NB4 (cell line): ENCODE results near the gene NRP1.

Experiments
- DNase-seq: peaks from one replicate; pipeline ENCODE4 v3.0.0; 2010; ENCODE audit warnings: low read depth
- H3K4me3 ChIP-seq: one replicate; pipeline ENCODE4 v1.5.1; 2011; ENCODE audit warnings: mild to moderate bottlenecking, low read depth, low read length, moderate library complexity
- MYC ChIP-seq: IDR thresholded peaks from 2 replicates; pipeline ENCODE4 v1.6.1; 2011; ENCODE audit warnings: low read depth, low read length
- POLR2A ChIP-seq: IDR thresholded peaks from 2 replicates; pipeline ENCODE4 v1.6.1; 2011; ENCODE audit warnings: mild to moderate bottlenecking; ENCODE audit not compliant: insufficient read length; ENCODE audit errors: extremely low read depth
- TF ChIP-seq, protein P1 (sequence below): IDR thresholded peaks from 2 replicates; pipeline ENCODE4 v1.6.1; 2011; ENCODE audit warnings: low read depth, low read length
- TF ChIP-seq, protein P2 (sequence below): IDR thresholded peaks from one replicate; pipeline ENCODE4 v1.5.1; 2012; ENCODE audit warnings: low read depth, low read length

NRP1 gene

DNA sequence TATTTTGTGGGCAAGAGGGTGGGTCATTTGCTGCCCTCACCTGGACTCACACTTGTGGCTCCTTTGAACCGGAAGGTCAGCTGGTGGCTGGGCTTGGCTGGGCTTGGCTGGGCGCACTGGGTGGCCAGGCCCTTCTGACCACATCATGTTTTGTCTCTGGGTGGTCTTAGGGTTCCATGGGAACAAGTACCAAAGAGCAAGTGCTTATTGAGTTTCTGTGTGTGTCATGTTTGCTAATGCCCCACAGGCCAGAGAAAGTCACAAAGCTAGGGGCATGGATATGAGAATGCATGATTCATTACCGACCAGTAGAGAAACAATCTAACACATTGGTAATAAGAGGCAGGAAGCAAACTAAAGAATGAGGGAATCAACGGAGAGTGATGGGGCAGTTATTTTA is 33.6 kb upstream of the NRP1 start:
- DNase-seq = no peak
- TF ChIP-seq, protein P1, sequence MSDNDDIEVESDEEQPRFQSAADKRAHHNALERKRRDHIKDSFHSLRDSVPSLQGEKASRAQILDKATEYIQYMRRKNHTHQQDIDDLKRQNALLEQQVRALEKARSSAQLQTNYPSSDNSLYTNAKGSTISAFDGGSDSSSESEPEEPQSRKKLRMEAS = no peak
- TF ChIP-seq, protein P2, sequence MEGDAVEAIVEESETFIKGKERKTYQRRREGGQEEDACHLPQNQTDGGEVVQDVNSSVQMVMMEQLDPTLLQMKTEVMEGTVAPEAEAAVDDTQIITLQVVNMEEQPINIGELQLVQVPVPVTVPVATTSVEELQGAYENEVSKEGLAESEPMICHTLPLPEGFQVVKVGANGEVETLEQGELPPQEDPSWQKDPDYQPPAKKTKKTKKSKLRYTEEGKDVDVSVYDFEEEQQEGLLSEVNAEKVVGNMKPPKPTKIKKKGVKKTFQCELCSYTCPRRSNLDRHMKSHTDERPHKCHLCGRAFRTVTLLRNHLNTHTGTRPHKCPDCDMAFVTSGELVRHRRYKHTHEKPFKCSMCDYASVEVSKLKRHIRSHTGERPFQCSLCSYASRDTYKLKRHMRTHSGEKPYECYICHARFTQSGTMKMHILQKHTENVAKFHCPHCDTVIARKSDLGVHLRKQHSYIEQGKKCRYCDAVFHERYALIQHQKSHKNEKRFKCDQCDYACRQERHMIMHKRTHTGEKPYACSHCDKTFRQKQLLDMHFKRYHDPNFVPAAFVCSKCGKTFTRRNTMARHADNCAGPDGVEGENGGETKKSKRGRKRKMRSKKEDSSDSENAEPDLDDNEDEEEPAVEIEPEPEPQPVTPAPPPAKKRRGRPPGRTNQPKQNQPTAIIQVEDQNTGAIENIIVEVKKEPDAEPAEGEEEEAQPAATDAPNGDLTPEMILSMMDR = no peak
- no peak for TF ChIP-seq POLR2A
- TF ChIP-seq MYC = no peak
- no peak overlapping the region for H3K4me3 ChIP-seq

DNA sequence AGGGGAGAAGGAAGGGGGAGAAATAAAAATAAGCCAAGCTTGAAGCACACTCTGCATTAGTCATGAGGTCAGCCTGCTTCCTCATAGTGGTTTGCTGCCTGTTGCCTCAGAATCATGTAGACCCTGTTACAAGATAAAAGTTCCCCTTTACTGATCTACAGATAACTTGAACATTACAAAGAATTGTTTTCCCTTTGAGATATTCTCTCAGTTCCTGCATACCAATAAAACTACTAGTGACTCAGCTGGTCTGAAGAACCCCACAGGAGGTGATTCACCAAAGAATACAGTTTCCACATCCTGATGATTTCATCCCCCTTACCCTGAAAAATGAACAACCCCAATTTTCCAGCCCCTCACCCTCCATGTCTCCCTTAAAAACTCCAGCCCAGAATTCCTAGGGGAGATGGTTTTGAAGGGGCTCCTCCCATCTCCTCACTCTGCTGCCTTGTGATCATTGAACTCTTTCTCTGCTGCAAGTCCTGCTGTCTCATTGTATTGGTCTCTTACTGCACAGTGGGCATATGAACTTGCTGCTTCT is 31.5 kb upstream of the NRP1 start:
- no peak overlapping the region for H3K4me3 ChIP-seq
- peak; percentile 90 for DNase-seq
- TF ChIP-seq MYC = 0 out of 2 replicates have a peak, but pooled peaks have one; percentile 25
- TF ChIP-seq, protein P2 = no peak
- TF ChIP-seq POLR2A = no peak
- TF ChIP-seq, protein P1 = 0 out of 2 replicates have a peak, but pooled peaks have one; percentile 28

DNA sequence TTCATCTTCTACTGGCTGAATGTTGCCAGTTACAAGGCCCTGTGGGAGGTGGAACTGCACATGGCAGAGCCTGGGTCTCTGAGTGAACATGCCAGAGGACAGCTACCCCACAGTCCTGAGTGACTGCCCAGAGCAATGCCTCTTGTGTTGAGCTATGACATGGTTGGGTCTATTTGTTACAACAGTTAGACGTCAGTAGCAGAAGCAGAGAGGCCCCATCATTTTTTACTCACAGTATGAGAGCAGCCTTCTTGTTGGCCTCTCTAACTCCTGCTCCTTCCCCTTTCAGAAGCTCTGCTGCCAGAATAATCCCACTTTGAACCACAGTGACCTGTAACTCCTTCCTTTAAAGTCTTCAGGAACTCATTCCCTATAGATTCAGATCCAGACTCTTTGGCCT is 30.8 kb upstream of the NRP1 start:
- TF ChIP-seq, protein P1 = no peak
- TF ChIP-seq, protein P2 = no peak
- TF ChIP-seq POLR2A (no peak), MYC (no peak)
- DNase-seq = peak; percentile 42
- H3K4me3 ChIP-seq = no peak overlapping the region

DNA sequence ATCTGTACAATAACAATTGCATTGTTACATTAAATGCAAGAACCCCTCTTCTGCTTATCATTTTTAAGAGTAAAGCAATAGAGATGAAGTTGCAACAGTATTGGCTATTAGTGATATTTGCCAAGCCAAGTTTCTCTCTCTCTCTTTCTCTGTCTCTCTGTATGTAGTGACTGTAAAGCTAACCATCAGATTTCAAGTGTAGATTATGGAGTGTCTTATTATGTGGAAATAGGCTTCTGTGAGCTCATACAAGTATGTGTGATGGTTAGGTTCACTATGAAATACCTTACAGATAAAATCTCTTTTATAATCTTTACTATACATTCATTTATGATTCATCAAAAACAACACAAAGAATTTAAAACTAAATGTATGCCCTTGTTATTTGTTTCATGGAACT is 28.6 kb upstream of the NRP1 start:
- TF ChIP-seq MYC (no peak), POLR2A (no peak)
- TF ChIP-seq, protein P2 = no peak
- TF ChIP-seq, protein P1 = no peak
- no peak for DNase-seq

DNA sequence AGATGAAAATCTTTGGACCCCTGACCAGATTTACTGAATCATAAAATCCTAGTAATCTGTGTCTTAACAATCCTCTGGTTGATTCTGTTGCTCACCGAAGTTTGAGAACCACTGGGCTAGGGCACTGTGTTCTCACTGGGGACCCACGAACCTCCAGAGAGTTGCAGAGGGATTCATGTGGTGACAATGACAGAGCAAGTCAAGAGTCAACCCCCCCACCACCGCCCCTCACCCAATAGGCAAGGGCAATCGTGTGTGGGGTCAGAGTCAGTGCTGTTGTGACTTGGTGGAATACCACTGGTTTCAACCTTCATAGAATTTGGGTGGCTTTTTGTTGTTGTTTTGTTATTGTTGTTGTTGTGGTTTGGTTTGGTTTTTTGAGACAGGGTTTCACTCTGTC is 23.5 kb upstream of the NRP1 start:
- DNase-seq = no peak
- no peak overlapping the region for H3K4me3 ChIP-seq
- TF ChIP-seq, protein P1 = no peak
- no peak for TF ChIP-seq MYC
- TF ChIP-seq POLR2A = no peak
- TF ChIP-seq, protein P2 = no peak

More for the DNA sequence above, 28.6 kb upstream of the NRP1 start:
- no peak overlapping the region for H3K4me3 ChIP-seq

DNA sequence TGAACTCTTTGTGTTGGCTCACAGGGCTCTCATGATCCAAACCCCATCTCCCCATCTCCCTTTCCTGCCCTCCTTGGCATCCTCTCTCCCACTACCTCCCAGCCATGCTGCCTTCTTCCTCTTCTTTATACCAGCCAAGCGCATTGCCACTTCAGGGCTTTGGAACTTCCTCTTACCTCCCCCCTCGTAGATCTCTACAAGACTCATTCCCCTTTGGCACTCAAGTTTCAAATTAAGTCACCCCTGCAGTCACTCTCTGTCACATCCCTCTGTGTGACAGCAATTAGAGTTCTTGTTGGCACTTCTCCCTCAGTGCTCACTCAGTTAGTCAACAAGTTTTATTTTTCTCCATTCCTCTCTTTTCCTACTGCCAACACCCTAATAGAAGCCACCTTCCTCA is 20.8 kb upstream of the NRP1 start:
- peak; percentile 58 for DNase-seq
- H3K4me3 ChIP-seq = no peak overlapping the region
- TF ChIP-seq MYC = no peak
- TF ChIP-seq, protein P2 = no peak
- no peak for TF ChIP-seq POLR2A
- TF ChIP-seq, protein P1 = no peak
